ENCODE data around the gene NFATC1.

GRCh38 chr18:79460481-79461300 is 65.0 kb downstream of the NFATC1 start:
- no peak for TF ChIP-seq ZNF274 (IDR thresholded peaks at IDR 0.05; ENCODE audit: low read depth, low read length)
- TF ChIP-seq SUZ12 (IDR thresholded peaks at IDR 0.05; ENCODE audit: extremely low read depth, insufficient read depth, insufficient read length), result no peak

Data from NT2/D1 (cell line).